ENCODE measurements around the gene GPR37L1.
"Not testable (repeated sequence)": the region's sequence is repeated elsewhere in the genome, so short reads cannot be mapped to it uniquely, and the experiment has no call there.

The GPR37L1 gene

DNA sequence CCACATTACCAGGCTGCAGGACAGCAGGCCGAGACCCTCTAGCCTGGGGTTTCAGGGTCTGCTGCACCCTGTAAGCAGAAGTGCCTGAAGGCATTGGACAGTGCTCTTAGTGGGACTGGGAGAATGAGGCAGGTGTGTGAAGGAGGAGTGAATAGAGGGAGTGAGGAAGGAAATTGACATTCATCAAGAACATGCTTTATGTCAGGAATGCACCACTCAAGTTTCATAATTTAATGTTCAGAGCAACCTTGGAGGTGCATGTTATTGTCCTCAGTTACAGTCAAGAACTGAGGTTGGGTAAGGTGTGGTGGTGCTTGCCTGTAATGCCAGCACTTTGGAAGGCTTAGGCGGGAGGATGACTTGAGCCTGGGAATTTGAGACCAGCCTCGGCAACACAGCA lies 11.7 kb upstream of the GPR37L1 start:
- DNase-seq: no peak

- DNase-seq: not testable (repeated sequence)
Measured at GRCh38 chr1:202111589-202111988, 11.1 kb upstream of the GPR37L1 start.

DNA sequence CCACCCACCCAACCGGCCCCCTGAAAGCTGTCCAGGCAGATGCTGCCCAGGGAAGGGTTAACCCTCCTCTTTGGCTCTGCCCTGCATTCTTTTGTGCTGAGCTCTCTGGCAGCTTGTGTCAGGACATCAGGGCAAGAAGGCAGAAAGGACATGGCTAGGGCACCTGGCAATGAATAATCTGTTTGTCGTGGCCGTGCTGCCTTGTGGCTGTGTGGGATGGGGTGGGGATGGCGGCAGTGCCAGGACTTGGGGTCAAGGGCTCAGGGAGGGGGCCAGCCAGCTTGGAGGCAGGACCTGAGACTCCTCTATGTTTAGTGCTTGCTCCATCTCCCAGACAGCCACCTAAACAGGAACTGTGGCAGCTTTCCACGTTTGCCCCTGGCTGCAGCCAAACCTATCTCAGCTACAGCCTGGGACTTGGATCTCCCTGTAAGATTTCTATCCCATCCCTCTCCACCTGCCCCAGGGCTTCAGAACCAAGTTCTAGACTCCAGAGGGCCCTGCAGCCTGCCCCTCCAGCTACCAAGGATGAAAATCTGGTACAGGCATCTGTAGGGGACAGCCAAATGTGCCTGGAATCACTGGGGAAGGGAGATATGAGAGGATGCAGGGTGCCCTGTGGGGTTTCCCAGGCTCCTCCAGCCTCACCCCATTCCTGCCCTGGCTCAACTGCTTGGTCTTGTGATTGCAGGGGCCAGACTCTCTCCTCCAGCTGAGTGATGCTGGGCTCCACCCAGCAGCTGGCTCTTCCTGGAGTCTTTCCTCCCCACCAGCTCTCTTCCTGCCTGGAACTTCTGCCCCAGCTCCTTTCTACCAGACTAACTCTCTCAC lies 9.6 kb upstream of the GPR37L1 start:
- DNase-seq: no peak

- DNase-seq: no peak
Measured at GRCh38 chr1:202113690-202114300, 8.9 kb upstream of the GPR37L1 start.

DNA sequence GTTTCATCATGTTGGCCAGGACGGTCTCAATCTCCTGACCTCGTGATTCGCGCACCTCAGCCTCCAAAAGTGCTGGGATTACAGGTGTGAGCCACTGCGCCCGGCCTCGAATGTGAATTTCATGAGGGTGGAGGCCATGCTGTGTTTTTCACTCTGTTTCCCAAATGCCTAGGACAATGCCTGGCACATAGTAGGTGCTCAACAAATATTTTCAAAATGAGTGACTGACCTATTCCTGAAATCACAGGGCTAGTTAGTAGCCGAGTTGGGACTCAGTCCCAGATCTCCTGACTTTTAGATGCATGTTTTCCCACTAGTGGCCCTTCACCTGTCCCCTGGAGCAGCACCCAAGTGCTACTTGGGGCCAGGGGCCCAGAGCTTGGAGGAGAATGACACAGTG lies 6.4 kb upstream of the GPR37L1 start:
- no peak for DNase-seq

- DNase-seq: no peak
Measured at GRCh38 chr1:202117898-202118371, 4.8 kb upstream of the GPR37L1 start.

GRCh38 chr1:202121006-202121405 lies 1.7 kb upstream of the GPR37L1 start:
- DNase-seq: no peak

DNA sequence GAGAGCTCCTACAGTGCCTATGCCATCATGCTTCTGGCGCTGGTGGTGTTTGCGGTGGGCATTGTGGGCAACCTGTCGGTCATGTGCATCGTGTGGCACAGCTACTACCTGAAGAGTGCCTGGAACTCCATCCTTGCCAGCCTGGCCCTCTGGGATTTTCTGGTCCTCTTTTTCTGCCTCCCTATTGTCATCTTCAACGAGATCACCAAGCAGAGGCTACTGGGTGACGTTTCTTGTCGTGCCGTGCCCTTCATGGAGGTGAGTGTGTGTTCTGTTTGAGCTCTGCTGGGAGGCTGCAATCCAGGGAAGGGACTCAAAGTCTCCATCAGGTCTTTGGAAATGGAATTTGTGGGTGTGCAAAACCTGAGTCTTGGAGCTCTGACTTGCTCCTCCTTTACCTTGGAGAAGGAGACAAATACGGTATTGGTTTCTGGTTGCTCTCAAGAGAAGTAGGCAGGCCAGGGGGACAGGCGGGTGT lies 658 bp downstream of the GPR37L1 start:
- no peak for DNase-seq

DNA sequence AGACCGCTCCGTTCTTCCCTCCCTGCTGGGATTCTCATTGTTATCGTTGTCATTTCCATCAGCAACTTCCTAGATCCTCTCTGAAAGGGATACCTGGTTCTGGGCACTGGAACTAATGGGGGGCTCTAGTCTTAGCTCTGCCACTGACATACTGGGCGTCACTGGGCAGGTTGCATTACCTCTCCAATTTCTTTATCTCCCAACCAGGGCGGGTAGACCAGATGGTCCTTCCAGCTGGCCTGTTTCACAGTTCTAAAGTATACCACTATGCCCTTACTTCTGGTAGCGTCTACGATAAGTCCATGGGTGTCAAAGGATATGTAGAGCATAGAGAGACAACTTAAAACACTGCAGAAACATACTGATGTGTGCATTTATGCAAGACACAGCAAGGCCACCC lies 1.4 kb downstream of the GPR37L1 start:
- no peak for DNase-seq

DNA sequence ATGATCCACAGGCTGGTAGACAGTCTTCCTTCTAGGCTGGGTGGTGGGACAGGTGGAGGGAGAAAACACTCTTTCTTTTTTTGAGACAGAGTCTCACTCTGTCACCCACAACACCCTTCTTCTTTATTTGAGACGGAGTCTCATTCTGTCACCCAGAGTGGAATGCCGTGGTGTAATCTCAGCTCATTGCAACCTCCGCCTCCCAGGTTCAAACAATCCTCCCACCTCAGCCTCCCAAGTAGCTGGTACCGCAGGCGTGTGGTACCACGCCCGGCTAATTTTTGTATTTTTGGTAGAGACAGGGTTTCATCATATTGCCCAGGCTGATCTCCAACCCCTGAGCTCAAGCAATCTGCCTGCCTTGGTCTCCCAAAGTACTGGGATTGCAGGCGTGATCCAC lies 2.9 kb downstream of the GPR37L1 start:
- DNase-seq: no peak

GRCh38 chr1:202126426-202126825 lies 3.7 kb downstream of the GPR37L1 start:
- DNase-seq: no peak

DNA sequence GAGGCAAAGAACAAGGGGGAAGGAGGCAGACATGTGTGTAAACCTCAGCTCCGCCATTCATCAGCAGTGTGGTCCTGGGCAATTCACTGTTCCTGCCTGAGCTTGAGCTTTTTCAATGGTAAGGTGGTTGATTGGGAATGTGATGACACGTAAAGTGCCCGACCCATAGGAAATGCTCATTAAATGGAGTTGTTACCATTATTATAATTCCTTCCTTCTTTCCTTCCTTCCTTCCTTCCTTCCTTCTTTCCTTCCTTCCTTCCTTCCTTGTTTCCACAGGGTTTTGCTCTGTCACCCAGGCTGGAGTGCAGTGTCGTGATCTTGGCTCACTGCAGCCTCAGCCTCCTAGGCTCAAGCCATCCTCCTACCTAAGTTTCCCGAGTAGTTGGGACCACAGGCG lies 4.3 kb downstream of the GPR37L1 start:
- no peak for DNase-seq

DNA sequence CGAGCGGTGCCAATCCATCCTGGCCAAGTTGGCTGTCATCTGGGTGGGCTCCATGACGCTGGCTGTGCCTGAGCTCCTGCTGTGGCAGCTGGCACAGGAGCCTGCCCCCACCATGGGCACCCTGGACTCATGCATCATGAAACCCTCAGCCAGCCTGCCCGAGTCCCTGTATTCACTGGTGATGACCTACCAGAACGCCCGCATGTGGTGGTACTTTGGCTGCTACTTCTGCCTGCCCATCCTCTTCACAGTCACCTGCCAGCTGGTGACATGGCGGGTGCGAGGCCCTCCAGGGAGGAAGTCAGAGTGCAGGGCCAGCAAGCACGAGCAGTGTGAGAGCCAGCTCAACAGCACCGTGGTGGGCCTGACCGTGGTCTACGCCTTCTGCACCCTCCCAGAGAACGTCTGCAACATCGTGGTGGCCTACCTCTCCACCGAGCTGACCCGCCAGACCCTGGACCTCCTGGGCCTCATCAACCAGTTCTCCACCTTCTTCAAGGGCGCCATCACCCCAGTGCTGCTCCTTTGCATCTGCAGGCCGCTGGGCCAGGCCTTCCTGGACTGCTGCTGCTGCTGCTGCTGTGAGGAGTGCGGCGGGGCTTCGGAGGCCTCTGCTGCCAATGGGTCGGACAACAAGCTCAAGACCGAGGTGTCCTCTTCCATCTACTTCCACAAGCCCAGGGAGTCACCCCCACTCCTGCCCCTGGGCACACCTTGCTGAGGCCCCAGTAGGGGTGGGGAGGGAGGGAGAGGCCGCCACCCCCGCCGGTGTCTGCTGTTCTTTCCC lies 5.3 kb downstream of the GPR37L1 start:
- DNase-seq: no peak

DNA sequence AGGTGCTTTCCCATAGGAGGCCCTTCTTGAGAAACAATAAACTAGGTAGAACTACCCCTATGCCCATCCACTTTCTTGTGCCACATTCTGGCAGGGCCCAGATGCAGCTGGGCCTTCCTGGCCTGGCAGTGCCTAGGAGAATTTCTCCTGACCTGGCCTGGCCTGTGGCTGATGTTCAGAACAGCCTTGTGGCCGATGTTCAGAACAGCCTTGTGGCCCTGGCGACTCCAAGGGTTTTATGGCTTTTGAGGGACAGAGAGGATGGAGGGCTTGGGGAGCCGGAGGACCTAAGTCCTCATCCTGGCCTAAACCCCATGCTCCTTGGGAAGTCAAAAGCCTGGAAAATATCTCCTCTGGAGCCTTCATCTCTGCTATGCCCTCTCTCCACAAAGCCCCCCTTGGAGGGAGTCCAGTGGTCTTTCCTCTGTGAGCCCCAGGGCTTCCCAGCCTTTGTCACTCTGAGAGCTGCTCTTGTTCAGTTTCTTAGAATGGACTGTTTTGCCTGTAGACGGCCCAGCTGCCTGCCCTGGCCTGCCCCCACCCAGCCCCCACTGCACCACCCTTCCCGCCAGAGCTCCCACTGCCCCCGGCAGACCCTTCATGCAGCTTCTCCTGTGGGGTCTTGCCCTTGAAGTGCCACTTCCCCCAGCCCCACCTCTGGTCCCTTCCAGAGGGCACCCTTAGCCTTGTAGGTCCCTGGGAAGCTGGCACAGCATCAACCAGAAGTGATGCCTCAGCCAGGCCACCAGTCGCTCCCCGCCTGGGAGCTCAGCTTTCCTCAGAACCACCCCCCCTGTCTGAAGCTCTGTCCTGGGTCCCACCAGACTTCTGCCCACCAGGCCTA lies 7.0 kb downstream of the GPR37L1 start:
- DNase-seq: no peak

DNA sequence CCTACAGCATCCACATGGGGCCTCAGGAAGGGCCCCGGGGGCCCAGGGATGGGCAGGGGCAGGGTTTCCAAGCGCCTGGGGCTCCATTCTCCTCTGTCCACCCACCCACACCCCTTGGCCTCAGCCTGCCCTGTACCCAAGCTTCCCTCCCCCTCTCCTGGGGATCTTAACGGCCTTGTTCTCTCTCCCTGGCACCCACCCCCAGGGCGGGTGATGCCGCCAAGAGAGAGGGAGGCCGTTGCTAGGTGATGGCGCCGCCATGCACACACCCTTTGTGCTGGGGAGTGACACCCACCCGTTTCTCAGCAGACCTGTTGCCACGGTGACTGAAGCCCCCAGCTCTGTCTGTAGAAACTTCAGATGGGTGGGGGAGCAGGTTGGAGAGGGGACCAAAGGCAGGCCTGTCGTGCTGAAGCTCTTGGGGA lies 7.6 kb downstream of the GPR37L1 start:
- no peak for DNase-seq

GRCh38 chr1:202130816-202131522 lies 8.3 kb downstream of the GPR37L1 start:
- no peak for DNase-seq

- no peak for DNase-seq
Measured at GRCh38 chr1:202131956-202132821, 9.5 kb downstream of the GPR37L1 start.

GRCh38 chr1:202133001-202133400 lies 10.3 kb downstream of the GPR37L1 start:
- no peak for DNase-seq

- no peak for DNase-seq
Measured at GRCh38 chr1:202133496-202133895, 10.8 kb downstream of the GPR37L1 start.

GRCh38 chr1:202133989-202134388 lies 11.3 kb downstream of the GPR37L1 start:
- DNase-seq: no peak

GRCh38 chr1:202134645-202135172 lies 12.0 kb downstream of the GPR37L1 start:
- DNase-seq: no peak
